Neural cell (in vitro differentiated cells): ENCODE results near the gene RIBC1. TPM values are rescaled to one million over a fixed set of nuclear protein-coding genes. Genes with fewer than 3 reads are reported as not detected.

ENCODE experiments used
- H2AFZ ChIP-seq: fragments of 200-600, 300-800 bp; sonication (generic), shearing (Covaris generic); 2 replicates; pipeline ENCODE4 v1.6.0; 2014; ENCODE audit warnings: low read depth, mild to moderate bottlenecking, antibody characterized with exemption, low read length, moderate library complexity
- H3F3A ChIP-seq: fragments of 200-600 bp; shearing (Covaris generic); 2 replicates; pipeline ENCODE4 v1.6.1; 2016; ENCODE audit warnings: mild to moderate bottlenecking, moderate library complexity, mixed read lengths, antibody characterized with exemption, low read length; ENCODE audit not compliant: insufficient read depth, poor library complexity, severe bottlenecking
- H3K27ac ChIP-seq: fragments of 200-600, 300-800 bp; sonication (generic), shearing (Covaris generic); 2 replicates; pipeline ENCODE4 v1.5.1; 2014; ENCODE audit warnings: mild to moderate bottlenecking, low read length, moderate library complexity
- H3K27me3 ChIP-seq: fragments of 300-800, 200-600 bp; sonication (generic), shearing (Covaris generic); 2 replicates; pipeline ENCODE4 v1.6.0; 2014; ENCODE audit warnings: mild to moderate bottlenecking, low read depth, low read length, moderate library complexity; ENCODE audit not compliant: insufficient read depth
- H3K36me3 ChIP-seq: fragments of 300-800, 200-600 bp; sonication (generic), shearing (Covaris generic); 2 replicates; pipeline ENCODE4 v1.5.1; 2014; ENCODE audit warnings: mild to moderate bottlenecking, antibody characterized with exemption, low read length, moderate library complexity; ENCODE audit not compliant: insufficient read depth
- H3K4me2 ChIP-seq: fragments of 300-800, 200-600 bp; sonication (generic), shearing (Covaris generic); 2 replicates; pipeline ENCODE4 v1.6.0; 2014; ENCODE audit warnings: mild to moderate bottlenecking, low read length
- H3K4me3 ChIP-seq: fragments of 300-800, 200-600 bp; sonication (generic), shearing (Covaris generic); 2 replicates; pipeline ENCODE4 v1.5.1; 2014; ENCODE audit warnings: mild to moderate bottlenecking, low read length, moderate library complexity
- H3K79me2 ChIP-seq: fragments of 200-600 bp; shearing (Covaris generic); replicated peaks from 2 replicates; pipeline ENCODE4 v1.6.0; 2014; ENCODE audit warnings: mild to moderate bottlenecking, low read length, moderate library complexity; ENCODE audit not compliant: insufficient read depth
- H3K9ac ChIP-seq: fragments of 300-800, 200-600 bp; sonication (generic), shearing (Covaris generic); 2 replicates; pipeline ENCODE4 v1.6.1; 2016; ENCODE audit warnings: mild to moderate bottlenecking, low read length, mixed read lengths
- H3K9me2 ChIP-seq: fragments of 200-600 bp; shearing (Covaris generic); 2 replicates; pipeline ENCODE4 v1.6.1; 2016; ENCODE audit warnings: mild to moderate bottlenecking, low read length, mixed read lengths; ENCODE audit not compliant: insufficient read depth
- H3K9me3 ChIP-seq: fragments of 200-600, 300-800 bp; sonication (generic), shearing (Covaris generic); 2 replicates; pipeline ENCODE4 v1.6.1; 2016; ENCODE audit warnings: mild to moderate bottlenecking, mixed run types, low read length, moderate library complexity, mixed read lengths
- H4K20me1 ChIP-seq: fragments of 200-600 bp; shearing (Covaris generic); 2 replicates; pipeline ENCODE4 v1.6.1; 2016; ENCODE audit warnings: mild to moderate bottlenecking, mixed run types; ENCODE audit not compliant: insufficient read depth
- CTCF ChIP-seq: fragments of 450-650 bp; IDR thresholded peaks from 2 replicates; pipeline ENCODE4 v1.5.1; 2014; ENCODE audit warnings: antibody characterized with exemption, mild to moderate bottlenecking, moderate library complexity; ENCODE audit not compliant: poor library complexity, severe bottlenecking
- EP300 ChIP-seq: fragments of 450-650 bp; conservative IDR thresholded peaks from 2 replicates; pipeline ENCODE4 v1.6.1; 2014; ENCODE audit warnings: antibody characterized with exemption, mild to moderate bottlenecking, moderate library complexity; ENCODE audit not compliant: poor library complexity, severe bottlenecking
- EZH2 ChIP-seq: fragments of 200-600, 300-800 bp; shearing (Covaris generic), sonication (generic); IDR thresholded peaks from 2 replicates; pipeline ENCODE4 v1.6.1; 2014; ENCODE audit warnings: antibody characterized with exemption, low read length, borderline replicate concordance, mild to moderate bottlenecking; ENCODE audit not compliant: insufficient read depth, poor library complexity, severe bottlenecking
- MXI1 ChIP-seq: fragments of 450-650 bp; conservative IDR thresholded peaks from 2 replicates; pipeline ENCODE4 v1.6.1; 2014; ENCODE audit warnings: antibody characterized with exemption, mild to moderate bottlenecking; ENCODE audit not compliant: poor library complexity, severe bottlenecking
- POLR2AphosphoS5 ChIP-seq: IDR thresholded peaks from 2 replicates; pipeline ENCODE4 v1.6.1; 2012
- RAD21 ChIP-seq: fragments of 450-650 bp; conservative IDR thresholded peaks from 2 replicates; pipeline ENCODE4 v1.6.1; 2014; ENCODE audit warnings: antibody characterized with exemption, mild to moderate bottlenecking, moderate library complexity
- REST ChIP-seq: IDR thresholded peaks from 2 replicates; pipeline ENCODE4 v1.6.1; 2012; ENCODE audit warnings: borderline replicate concordance
- SMC3 ChIP-seq: fragments of 450-650 bp; conservative IDR thresholded peaks from 2 replicates; pipeline ENCODE4 v1.6.1; 2014; ENCODE audit warnings: antibody characterized with exemption, mild to moderate bottlenecking, moderate library complexity; ENCODE audit not compliant: poor library complexity
- TAF1 ChIP-seq: IDR thresholded peaks from 2 replicates; pipeline ENCODE4 v1.6.1; 2012; ENCODE audit warnings: low read depth
- polyA plus RNA-seq: library from polyadenylated mRNA; depleted of rRNA; stranded (reverse); fragments of >200 nt; gene quantifications from 2 replicates; pipeline ENCODE4 v1.2.3, GENCODE V29; 2014

RIBC1 gene
- polyA plus RNA-seq, 1 donor from 2014 or later: 0.84 TPM

GRCh38 chrX:53438174-53438831, 15.6 kb downstream of the RIBC1 start:
- peak; percentile 87 for TF ChIP-seq POLR2AphosphoS5
- TF ChIP-seq SMC3: no peak
- no peak for TF ChIP-seq RAD21
- TF ChIP-seq REST: peak; percentile 20
- no peak for TF ChIP-seq TAF1
- no peak for TF ChIP-seq EZH2
- TF ChIP-seq CTCF: no peak
- peak; percentile 94 for TF ChIP-seq EP300
- peak; percentile 40 for TF ChIP-seq MXI1
- H4K20me1 ChIP-seq: no peaks in the 10 kb centered on the region
- no peak overlapping the region for H2AFZ ChIP-seq
- H3K36me3 ChIP-seq: no peaks in the 10 kb centered on the region
- peak overlapping the region; percentile 85 for H3K27ac ChIP-seq
- peak overlapping the region; percentile 42 for H3K9ac ChIP-seq
- H3K9me2 ChIP-seq: no peaks in the 10 kb centered on the region
- H3K79me2 ChIP-seq: peaks cover 5% of the 10 kb centered on the region
- no peaks in the 10 kb centered on the region for H3K27me3 ChIP-seq
- H3K4me3 ChIP-seq: peak overlapping the region; percentile 49
- no peaks in the 10 kb centered on the region for H3K9me3 ChIP-seq
- peak overlapping the region; percentile 55 for H3K4me2 ChIP-seq
- no peaks in the 10 kb centered on the region for H3F3A ChIP-seq

- Histone ChIP-seq H3K4me2 (peak overlapping the region; percentile 55), H3K4me3 (peak overlapping the region; percentile 49), H3K36me3 (no peaks in the 10 kb centered on the region), H3K9me2 (no peaks in the 10 kb centered on the region), H3K79me2 (peaks cover 3% of the 10 kb centered on the region), H3K9me3 (no peaks in the 10 kb centered on the region), H4K20me1 (no peaks in the 10 kb centered on the region), H3F3A (no peaks in the 10 kb centered on the region), H3K27me3 (no peaks in the 10 kb centered on the region), H2AFZ (no peak overlapping the region), H3K9ac (peak overlapping the region; percentile 42), H3K27ac (peak overlapping the region; percentile 85)
- no peak for TF ChIP-seq REST
- no peak for TF ChIP-seq CTCF
- no peak for TF ChIP-seq TAF1
- no peak for TF ChIP-seq SMC3
- no peak for TF ChIP-seq MXI1
- no peak for TF ChIP-seq RAD21
- no peak for TF ChIP-seq EP300
- no peak for TF ChIP-seq POLR2AphosphoS5
- no peak for TF ChIP-seq EZH2
Observed at GRCh38 chrX:53438832-53439230, 16.2 kb downstream of the RIBC1 start.
